GM23338 (cell line): Measurements from ENCODE around the gene USP36. TPM values are rescaled to one million over a fixed set of nuclear protein-coding genes. Genes with fewer than 3 reads are reported as not detected.

Experiments used
- ATAC-seq: fragments of 200-7000 bp; cut with Tn5 transposase; 3 replicates; pipeline ENCODE4 v1.9.1; 2020
- DNase-seq: peaks from one replicate; pipeline ENCODE4 v3.0.0-alpha.2; 2015; ENCODE audit warnings: low spot score
- H2AFZ ChIP-seq: fragments of 200-600 bp; sonication (generic); 2 replicates; pipeline ENCODE4 v1.8.0; 2016; ENCODE audit warnings: antibody characterized with exemption, mild to moderate bottlenecking, moderate library complexity
- H3F3A ChIP-seq: fragments of 200-600 bp; sonication (generic); replicated peaks from 2 replicates; pipeline ENCODE4 v1.8.0; 2017; ENCODE audit warnings: antibody characterized with exemption, mixed run types, low read depth
- H3K27ac ChIP-seq: fragments of 200-600 bp; sonication (generic); 2 replicates; pipeline ENCODE4 v1.6.1; 2016; ENCODE audit warnings: low read depth
- H3K27me3 ChIP-seq: fragments of 200-600 bp; sonication (generic); 2 replicates; pipeline ENCODE4 v1.8.0; 2016; ENCODE audit warnings: mild to moderate bottlenecking, mixed run types, moderate library complexity; ENCODE audit not compliant: insufficient read depth
- H3K36me3 ChIP-seq: fragments of 200-600 bp; sonication (generic); 2 replicates; pipeline ENCODE4 v1.8.0; 2016; ENCODE audit warnings: mild to moderate bottlenecking; ENCODE audit not compliant: insufficient read depth
- H3K4me1 ChIP-seq: fragments of 200-600 bp; sonication (generic); 2 replicates; pipeline ENCODE4 v1.8.0; 2016; ENCODE audit warnings: mild to moderate bottlenecking, moderate library complexity; ENCODE audit not compliant: insufficient read depth
- H3K4me2 ChIP-seq: fragments of 200-600 bp; sonication (generic); 2 replicates; pipeline ENCODE4 v1.7.1; 2017; ENCODE audit warnings: mixed run types
- H3K4me3 ChIP-seq: fragments of 200-600 bp; sonication (generic); 2 replicates; pipeline ENCODE4 v1.6.1; 2016; ENCODE audit warnings: mixed run types
- H3K79me2 ChIP-seq: fragments of 200-600 bp; sonication (generic); replicated peaks from 2 replicates; pipeline ENCODE4 v1.8.0; 2017; ENCODE audit warnings: mild to moderate bottlenecking; ENCODE audit not compliant: insufficient read depth
- H3K9me2 ChIP-seq: fragments of 200-600 bp; sonication (generic); 2 replicates; pipeline ENCODE4 v1.8.0; 2017; ENCODE audit not compliant: insufficient read depth
- H4K20me1 ChIP-seq: fragments of 200-600 bp; sonication (generic); replicated peaks from 2 replicates; pipeline ENCODE4 v1.8.0; 2017; ENCODE audit warnings: mild to moderate bottlenecking; ENCODE audit not compliant: insufficient read depth
- H3K27ac Mint-ChIP-seq: 2 replicates; pipeline ENCODE4 v1.8.0; 2020; ENCODE audit warnings: inconsistent platforms, mild to moderate bottlenecking, moderate library complexity, mixed read lengths
- H3K27me3 Mint-ChIP-seq: 3 replicates; pipeline ENCODE4 v1.8.0; 2022; ENCODE audit warnings: low read depth, mild to moderate bottlenecking, moderate library complexity, mixed read lengths, inconsistent platforms; ENCODE audit not compliant: insufficient read depth, poor library complexity
- H3K36me3 Mint-ChIP-seq: 3 replicates; pipeline ENCODE4 v1.8.0; 2021; ENCODE audit warnings: low read depth, mild to moderate bottlenecking, inconsistent platforms, moderate library complexity, mixed read lengths
- H3K4me1 Mint-ChIP-seq: 3 replicates; pipeline ENCODE4 v1.8.0; 2020; ENCODE audit warnings: mild to moderate bottlenecking, inconsistent platforms, mixed read lengths
- H3K4me3 Mint-ChIP-seq: 3 replicates; pipeline ENCODE4 v1.8.0; 2021; ENCODE audit warnings: moderate library complexity, mild to moderate bottlenecking, inconsistent platforms, mixed read lengths
- H3K9me3 Mint-ChIP-seq: 3 replicates; pipeline ENCODE4 v1.8.0; 2020; ENCODE audit warnings: moderate library complexity, mild to moderate bottlenecking, inconsistent platforms, mixed read lengths
- CREB1 ChIP-seq: fragments of 250-450 bp; sonication (Bioruptor Pico); IDR thresholded peaks from 2 replicates; pipeline ENCODE4 v1.5.0; 2020; ENCODE audit warnings: low read depth, mild to moderate bottlenecking, moderate library complexity
- EZH2 ChIP-seq: fragments of 200-600 bp; sonication (generic); IDR thresholded peaks from one replicate; pipeline ENCODE4 v1.8.0; 2017; ENCODE audit warnings: antibody characterized with exemption, mild to moderate bottlenecking, low read depth; ENCODE audit not compliant: unreplicated experiment
- EZH2phosphoT487 ChIP-seq: fragments of 200-600 bp; sonication (generic); IDR thresholded peaks from one replicate; pipeline ENCODE4 v1.8.1; 2018; ENCODE audit warnings: antibody characterized with exemption; ENCODE audit not compliant: unreplicated experiment
- JUNB ChIP-seq: IDR thresholded peaks from one replicate; pipeline ENCODE4 v1.6.1; 2016; ENCODE audit warnings: antibody characterized with exemption; ENCODE audit not compliant: unreplicated experiment
- NANOG ChIP-seq: IDR thresholded peaks from 2 replicates; pipeline ENCODE4 v1.6.1; 2016; ENCODE audit warnings: antibody characterized with exemption, borderline replicate concordance
- POLR2AphosphoS5 ChIP-seq: IDR thresholded peaks from 2 replicates; pipeline ENCODE4 v1.6.1; 2016; ENCODE audit warnings: antibody characterized with exemption, low read depth
- STAT1 ChIP-seq: IDR thresholded peaks from one replicate; pipeline ENCODE4 v1.6.1; 2016; ENCODE audit warnings: antibody characterized with exemption; ENCODE audit not compliant: unreplicated experiment
- ZNF114 ChIP-seq: fragments of 250-450 bp; sonication (Bioruptor Pico); IDR thresholded peaks from 2 replicates; pipeline ENCODE4 v1.5.0; 2020; ENCODE audit warnings: mild to moderate bottlenecking, moderate library complexity
- ZNF331 ChIP-seq: fragments of 250-450 bp; sonication (Bioruptor Pico); IDR thresholded peaks from 2 replicates; pipeline ENCODE4 v1.5.0; 2020; ENCODE audit warnings: low read depth, mild to moderate bottlenecking, moderate library complexity
- ZNF462 ChIP-seq: fragments of 250-450 bp; sonication (Bioruptor Pico); IDR thresholded peaks from 2 replicates; pipeline ENCODE4 v1.5.0; 2020; ENCODE audit warnings: mild to moderate bottlenecking, moderate library complexity
- polyA plus RNA-seq: library from polyadenylated mRNA; unstranded; fragments of >200 nt; fragmentation: Nextera tagmentation; extraction: Ambion mirVana; gene quantifications from 2 replicates; pipeline ENCODE4 v1.2.1, GENCODE V29; 2016
- total RNA-seq: library from RNA; depleted of rRNA; stranded (reverse); fragments of >200 nt; shearing (Covaris generic); gene quantifications from 2 replicates; pipeline ENCODE4 v1.2.3, GENCODE V29; 2014
- TF ChIP-seq, protein P1 (sequence below): IDR thresholded peaks from one replicate; pipeline ENCODE4 v1.6.1; 2018; ENCODE audit warnings: antibody characterized with exemption; ENCODE audit not compliant: unreplicated experiment
- TF ChIP-seq, protein P2 (sequence below): IDR thresholded peaks from 2 replicates; pipeline ENCODE4 v1.6.1; 2016; ENCODE audit warnings: antibody characterized with exemption
- TF ChIP-seq, protein P3 (sequence below), 2 experiments: fragments of 200-600 bp in 1 of 2; sonication (generic) in 1 of 2; conservative IDR thresholded peaks; 2 replicates each; pipeline versions ENCODE4 v1.5.1 to v1.6.1; 2016 to 2017; ENCODE audit warnings: antibody characterized with exemption in 2 of 2, low read depth in 2 of 2, mild to moderate bottlenecking in 2 of 2, moderate library complexity in 1 of 2

Gene USP36
- total and polyA plus RNA-seq, 2 experiments from 2014 or later, result 36.2 to 55.5 TPM

DNA sequence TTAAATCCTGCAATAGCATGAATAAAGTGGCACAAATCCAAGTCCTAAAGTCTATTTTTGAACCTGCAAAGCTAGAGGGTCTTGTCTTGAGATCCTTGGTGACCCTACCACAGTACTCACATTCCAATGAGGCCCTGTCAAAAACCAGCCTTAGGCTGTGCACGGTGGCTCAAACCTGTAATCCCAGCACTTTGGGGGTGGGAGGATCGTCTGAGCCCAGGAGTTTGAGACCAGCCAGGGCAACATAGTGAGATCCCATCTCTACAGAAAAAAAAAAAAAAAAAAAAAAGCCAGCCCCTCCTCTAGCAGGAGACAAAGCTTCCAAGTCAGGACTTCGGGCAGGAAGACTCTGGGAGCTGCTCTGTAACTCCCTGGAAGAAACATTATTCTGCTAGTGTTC, 74.8 kb downstream of the USP36 start (continued):
- TF ChIP-seq, protein P1, sequence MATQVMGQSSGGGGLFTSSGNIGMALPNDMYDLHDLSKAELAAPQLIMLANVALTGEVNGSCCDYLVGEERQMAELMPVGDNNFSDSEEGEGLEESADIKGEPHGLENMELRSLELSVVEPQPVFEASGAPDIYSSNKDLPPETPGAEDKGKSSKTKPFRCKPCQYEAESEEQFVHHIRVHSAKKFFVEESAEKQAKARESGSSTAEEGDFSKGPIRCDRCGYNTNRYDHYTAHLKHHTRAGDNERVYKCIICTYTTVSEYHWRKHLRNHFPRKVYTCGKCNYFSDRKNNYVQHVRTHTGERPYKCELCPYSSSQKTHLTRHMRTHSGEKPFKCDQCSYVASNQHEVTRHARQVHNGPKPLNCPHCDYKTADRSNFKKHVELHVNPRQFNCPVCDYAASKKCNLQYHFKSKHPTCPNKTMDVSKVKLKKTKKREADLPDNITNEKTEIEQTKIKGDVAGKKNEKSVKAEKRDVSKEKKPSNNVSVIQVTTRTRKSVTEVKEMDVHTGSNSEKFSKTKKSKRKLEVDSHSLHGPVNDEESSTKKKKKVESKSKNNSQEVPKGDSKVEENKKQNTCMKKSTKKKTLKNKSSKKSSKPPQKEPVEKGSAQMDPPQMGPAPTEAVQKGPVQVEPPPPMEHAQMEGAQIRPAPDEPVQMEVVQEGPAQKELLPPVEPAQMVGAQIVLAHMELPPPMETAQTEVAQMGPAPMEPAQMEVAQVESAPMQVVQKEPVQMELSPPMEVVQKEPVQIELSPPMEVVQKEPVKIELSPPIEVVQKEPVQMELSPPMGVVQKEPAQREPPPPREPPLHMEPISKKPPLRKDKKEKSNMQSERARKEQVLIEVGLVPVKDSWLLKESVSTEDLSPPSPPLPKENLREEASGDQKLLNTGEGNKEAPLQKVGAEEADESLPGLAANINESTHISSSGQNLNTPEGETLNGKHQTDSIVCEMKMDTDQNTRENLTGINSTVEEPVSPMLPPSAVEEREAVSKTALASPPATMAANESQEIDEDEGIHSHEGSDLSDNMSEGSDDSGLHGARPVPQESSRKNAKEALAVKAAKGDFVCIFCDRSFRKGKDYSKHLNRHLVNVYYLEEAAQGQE, result no peak
- TF ChIP-seq CREB1, result no peak

DNA sequence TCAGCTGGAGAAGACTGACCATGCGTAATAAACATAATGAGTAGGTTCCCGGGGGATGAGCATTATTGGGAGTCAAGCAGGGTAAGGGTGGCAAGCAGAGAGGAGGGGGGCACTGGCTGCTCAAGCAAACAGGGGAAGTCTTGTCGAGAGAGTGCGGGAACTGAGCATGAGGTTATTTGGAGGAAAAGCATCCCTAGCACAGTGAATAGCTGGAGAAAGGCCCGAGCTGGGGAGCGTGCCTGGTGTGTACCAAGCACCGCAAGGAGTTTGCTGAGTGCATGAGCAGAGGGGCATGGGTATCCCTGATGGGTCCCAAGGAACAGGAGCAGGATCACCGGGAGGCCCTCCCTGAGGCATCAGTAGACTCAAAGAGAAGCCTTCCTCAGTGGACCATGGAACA, 75.7 kb downstream of the USP36 start:
- H3K9me2 ChIP-seq, result no peaks in the 10 kb centered on the region
- peaks cover 19% of the 10 kb centered on the region for H3K79me2 ChIP-seq
- no peak overlapping the region for H3K4me2 ChIP-seq
- no peaks in the 10 kb centered on the region for H3K27me3 ChIP-seq
- H3K9me3 Mint-ChIP-seq, result no peaks in the 10 kb centered on the region
- H3K27ac ChIP-seq, result no peak overlapping the region
- no peaks in the 10 kb centered on the region for H3F3A ChIP-seq
- no peak overlapping the region for H3K4me3 Mint-ChIP-seq
- DNase-seq (no peak), ATAC-seq (no peak)
- H3K4me1 ChIP-seq, result no peaks in the 10 kb centered on the region
- no peaks in the 10 kb centered on the region for H3K36me3 ChIP-seq
- H3K4me1 Mint-ChIP-seq, result peaks cover 5% of the 10 kb centered on the region; the same call in 1 of the 3 replicates
- H3K27ac Mint-ChIP-seq, result no peak overlapping the region
- no peak overlapping the region for H3K4me3 ChIP-seq
- H4K20me1 ChIP-seq, result peaks cover 22% of the 10 kb centered on the region
- no peak overlapping the region for H2AFZ ChIP-seq
- no peaks in the 10 kb centered on the region for H3K36me3 Mint-ChIP-seq
- H3K27me3 Mint-ChIP-seq, result peaks cover 2% of the 10 kb centered on the region
- TF ChIP-seq STAT1, result no peak
- TF ChIP-seq, protein P2, sequence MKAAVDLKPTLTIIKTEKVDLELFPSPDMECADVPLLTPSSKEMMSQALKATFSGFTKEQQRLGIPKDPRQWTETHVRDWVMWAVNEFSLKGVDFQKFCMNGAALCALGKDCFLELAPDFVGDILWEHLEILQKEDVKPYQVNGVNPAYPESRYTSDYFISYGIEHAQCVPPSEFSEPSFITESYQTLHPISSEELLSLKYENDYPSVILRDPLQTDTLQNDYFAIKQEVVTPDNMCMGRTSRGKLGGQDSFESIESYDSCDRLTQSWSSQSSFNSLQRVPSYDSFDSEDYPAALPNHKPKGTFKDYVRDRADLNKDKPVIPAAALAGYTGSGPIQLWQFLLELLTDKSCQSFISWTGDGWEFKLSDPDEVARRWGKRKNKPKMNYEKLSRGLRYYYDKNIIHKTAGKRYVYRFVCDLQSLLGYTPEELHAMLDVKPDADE, result no peak
- TF ChIP-seq NANOG, result no peak
- TF ChIP-seq, protein P3, sequence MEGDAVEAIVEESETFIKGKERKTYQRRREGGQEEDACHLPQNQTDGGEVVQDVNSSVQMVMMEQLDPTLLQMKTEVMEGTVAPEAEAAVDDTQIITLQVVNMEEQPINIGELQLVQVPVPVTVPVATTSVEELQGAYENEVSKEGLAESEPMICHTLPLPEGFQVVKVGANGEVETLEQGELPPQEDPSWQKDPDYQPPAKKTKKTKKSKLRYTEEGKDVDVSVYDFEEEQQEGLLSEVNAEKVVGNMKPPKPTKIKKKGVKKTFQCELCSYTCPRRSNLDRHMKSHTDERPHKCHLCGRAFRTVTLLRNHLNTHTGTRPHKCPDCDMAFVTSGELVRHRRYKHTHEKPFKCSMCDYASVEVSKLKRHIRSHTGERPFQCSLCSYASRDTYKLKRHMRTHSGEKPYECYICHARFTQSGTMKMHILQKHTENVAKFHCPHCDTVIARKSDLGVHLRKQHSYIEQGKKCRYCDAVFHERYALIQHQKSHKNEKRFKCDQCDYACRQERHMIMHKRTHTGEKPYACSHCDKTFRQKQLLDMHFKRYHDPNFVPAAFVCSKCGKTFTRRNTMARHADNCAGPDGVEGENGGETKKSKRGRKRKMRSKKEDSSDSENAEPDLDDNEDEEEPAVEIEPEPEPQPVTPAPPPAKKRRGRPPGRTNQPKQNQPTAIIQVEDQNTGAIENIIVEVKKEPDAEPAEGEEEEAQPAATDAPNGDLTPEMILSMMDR (conservative IDR thresholded peaks at IDR 0.05; ENCODE audit: low read depth in 2 of 2), result no peak
- no peak for TF ChIP-seq JUNB
- no peak for TF ChIP-seq ZNF462 (CRISPR knock-in tag)
- no peak for TF ChIP-seq EZH2
- no peak for TF ChIP-seq CREB1
- no peak for TF ChIP-seq EZH2phosphoT487
- no peak for TF ChIP-seq ZNF114 (CRISPR knock-in tag)
- TF ChIP-seq ZNF331 (CRISPR knock-in tag), result no peak
- no peak for TF ChIP-seq POLR2AphosphoS5
